Lung microvascular endothelial cell (primary cell): Measurements from ENCODE around the gene CEND1. TPM values are rescaled to one million over a fixed set of nuclear protein-coding genes. Genes with fewer than 3 reads are reported as not detected.
A peak's percentile ranks its signal among the peaks of the same experiment; 100 is the strongest.

Experiments
- DNase-seq, 2 donors: peaks; one replicate each; pipeline versions ENCODE4 v3.0.0 to v3.0.0-alpha.2; 2010; ENCODE audit warnings: low read depth in 2 of 2
- total RNA-seq: library from RNA; depleted of rRNA; stranded (reverse); fragments of >200 nt; gene quantifications from 2 replicates; pipeline ENCODE4 v1.2.1, GENCODE V29; 2014

CEND1 gene
- total RNA-seq, 1 donor from 2014 or later: under 0.01 TPM

DNA sequence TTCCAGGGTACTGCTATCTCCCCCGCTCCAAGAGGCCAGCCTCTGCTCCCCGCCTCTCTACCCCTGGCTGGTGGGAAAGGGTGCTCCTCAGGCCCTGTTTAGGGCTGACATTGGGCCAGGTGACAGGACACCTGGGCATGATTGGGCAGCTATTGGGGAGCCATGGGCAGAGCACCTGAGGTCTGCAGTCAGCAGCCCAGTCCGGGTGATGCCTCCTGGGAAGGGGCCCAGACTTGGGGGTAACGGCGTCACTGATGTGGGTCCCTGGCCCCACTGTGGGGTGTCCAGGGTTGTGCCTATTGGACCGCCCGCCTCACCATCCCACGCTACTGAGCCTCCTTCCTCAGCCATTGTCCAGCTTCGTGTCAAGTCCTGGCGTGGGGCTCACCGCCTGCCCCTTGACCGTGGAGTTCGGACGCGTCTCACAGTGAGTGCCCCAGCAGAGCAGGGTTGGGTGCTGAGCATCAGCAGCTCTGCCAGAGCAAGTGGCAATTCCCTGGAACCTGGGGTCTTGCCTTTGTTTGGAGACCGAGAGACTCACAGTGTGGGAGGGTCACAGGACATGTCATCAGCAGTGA, 9.8 kb downstream of the CEND1 start:
- no peak for DNase-seq

GRCh38 chr11:778976-779954, 10.6 kb downstream of the CEND1 start:
- no peak for DNase-seq

- DNase-seq: peak; percentile 87 to 92
Measured at GRCh38 chr11:777288-778255, 12.3 kb downstream of the CEND1 start, which contains the start of gene GATD1. GATD1 (minus strand) TSS chr11:777487; CDS start chr11:777462, 25 bp downstream.

DNA sequence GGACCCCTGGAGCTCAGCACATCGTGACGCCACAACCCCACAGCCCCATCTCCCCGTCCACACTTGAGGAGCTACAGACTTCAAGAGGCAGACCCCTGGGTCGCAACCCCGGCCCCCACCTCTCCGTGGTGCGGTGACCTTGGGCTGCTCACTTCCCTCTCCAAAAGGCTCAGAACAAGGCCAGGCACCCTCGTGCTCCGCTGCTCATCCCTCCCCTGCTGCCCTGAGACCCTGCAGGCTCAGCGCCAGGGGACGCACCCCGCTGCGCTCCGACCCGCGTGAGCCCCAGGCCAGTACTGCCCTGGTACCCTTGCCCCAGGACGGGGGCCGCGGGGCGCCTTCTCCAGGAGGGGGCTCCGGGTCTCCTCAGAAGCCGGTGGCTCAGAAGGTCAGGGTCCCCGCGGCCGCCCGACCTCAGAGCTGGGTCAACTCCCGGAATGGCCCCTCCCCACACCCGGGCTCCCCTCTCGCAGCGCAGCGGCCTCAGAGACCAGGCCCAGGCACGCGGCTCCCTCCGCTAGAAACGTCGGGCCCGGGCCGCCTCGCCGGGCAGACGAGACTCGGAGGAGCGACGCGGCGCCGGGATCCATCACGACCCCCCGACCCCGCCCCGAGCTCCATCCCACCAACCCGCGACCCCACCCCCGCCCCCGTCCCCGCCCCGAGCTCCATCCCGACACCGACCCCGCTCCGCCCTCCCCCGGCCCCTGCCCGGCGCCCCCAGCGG, 13.2 kb downstream of the CEND1 start:
- DNase-seq: peak; percentile 40 to 50

GRCh38 chr11:776263-776560, 13.7 kb downstream of the CEND1 start:
- no peak for DNase-seq

DNA sequence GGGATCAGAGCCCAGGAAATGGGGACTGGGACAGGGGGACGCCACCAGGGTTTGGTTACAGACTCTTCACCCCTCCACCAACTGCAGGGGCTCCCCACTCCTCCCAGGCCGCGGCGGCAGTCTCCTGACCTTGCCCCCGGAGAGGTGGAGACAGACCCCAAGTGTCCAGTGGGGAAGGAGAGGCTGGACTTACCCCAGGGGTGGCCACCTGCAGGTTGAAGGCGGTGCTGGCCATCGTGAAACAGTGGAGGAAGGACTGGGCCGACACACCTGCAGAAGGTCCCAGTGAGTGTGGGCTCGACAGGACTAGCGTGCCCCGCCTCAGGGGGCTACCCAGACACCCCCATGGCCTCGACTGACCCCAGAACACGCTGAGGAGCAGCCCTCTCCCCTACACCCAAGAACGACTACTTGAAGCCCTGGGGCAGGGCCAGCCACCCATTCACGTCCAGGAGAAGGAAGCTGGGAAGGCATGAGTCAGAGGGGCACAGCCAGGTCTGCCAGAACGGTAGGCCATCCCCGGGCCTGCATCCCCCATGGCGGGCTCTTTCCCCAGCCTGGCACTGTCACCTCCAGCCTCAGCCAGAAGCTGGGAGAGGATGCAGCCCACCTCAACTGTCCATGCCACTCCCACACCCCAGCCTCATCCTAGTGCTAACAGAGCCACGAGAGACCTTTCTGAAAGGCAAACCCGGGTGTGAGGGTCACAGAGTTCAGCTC, 14.9 kb downstream of the CEND1 start:
- DNase-seq: peak in 1 of 2 donors; percentile 65

DNA sequence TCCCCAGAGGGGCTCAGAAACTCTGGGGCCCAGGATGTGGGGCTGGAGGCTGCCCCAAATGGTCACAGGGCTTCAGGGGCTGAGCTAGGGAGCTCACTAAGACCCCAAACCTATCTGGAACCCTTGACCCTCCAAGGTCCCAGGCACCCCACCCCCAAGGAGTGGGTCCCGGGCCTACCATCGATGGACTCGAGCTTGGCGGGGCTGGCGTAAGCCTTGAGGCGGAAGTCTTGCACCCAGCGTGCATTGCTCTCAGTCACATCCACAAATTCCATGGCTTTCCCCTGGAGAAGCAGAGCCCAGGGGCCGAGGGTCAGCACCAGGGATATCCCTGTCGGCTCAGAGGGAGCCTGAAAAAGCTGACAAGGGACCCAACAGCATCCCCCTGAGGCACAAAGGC, 16.1 kb downstream of the CEND1 start:
- no peak for DNase-seq

- no peak for DNase-seq
Measured at GRCh38 chr11:773425-773824, 16.5 kb downstream of the CEND1 start.

GRCh38 chr11:772429-773390, 17.2 kb downstream of the CEND1 start:
- DNase-seq: no peak

GRCh38 chr11:771617-772204, 18.2 kb downstream of the CEND1 start:
- no peak for DNase-seq

- no peak for DNase-seq
Measured at GRCh38 chr11:770642-771616, 19.0 kb downstream of the CEND1 start.

DNA sequence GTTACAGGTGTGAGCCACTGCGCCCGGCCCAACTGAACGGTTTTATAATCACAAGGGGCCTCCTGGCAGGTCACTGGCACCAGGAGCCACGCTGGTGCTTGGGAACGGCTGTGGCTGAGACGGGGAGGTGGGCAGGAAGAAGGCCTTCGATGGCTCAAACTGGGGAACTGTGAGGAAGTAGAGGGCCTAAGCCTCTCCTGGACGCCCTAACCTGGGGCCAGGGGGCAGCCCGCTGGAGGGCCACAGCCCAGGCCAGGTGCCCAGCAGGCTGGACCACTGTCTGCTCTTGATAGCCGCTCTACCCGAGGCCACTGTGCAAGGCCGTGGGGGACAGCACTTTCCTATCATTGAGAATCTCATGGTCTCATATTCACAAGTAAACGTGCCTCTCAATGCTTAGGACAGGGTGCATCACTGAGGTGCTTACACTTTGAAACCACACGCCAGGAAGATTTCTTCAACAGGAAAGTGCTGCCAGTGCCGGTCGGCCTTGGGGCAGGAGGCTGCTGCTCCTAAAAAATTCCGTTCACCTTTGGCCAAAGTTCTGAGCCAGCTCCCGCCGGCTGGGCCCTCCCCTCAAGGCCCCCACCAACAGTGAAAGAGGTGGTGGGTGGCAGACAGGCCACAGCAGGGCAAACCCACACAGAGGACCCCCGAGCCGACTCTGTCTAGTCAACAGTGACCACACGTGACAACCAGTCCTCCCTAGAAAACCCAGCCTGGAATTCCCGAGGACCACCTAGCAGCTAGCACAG, 19.8 kb downstream of the CEND1 start:
- no peak for DNase-seq

- no peak for DNase-seq
Measured at GRCh38 chr11:767238-767637, 22.7 kb downstream of the CEND1 start.

- no peak for DNase-seq
Measured at GRCh38 chr11:766936-767210, 23.0 kb downstream of the CEND1 start.

DNA sequence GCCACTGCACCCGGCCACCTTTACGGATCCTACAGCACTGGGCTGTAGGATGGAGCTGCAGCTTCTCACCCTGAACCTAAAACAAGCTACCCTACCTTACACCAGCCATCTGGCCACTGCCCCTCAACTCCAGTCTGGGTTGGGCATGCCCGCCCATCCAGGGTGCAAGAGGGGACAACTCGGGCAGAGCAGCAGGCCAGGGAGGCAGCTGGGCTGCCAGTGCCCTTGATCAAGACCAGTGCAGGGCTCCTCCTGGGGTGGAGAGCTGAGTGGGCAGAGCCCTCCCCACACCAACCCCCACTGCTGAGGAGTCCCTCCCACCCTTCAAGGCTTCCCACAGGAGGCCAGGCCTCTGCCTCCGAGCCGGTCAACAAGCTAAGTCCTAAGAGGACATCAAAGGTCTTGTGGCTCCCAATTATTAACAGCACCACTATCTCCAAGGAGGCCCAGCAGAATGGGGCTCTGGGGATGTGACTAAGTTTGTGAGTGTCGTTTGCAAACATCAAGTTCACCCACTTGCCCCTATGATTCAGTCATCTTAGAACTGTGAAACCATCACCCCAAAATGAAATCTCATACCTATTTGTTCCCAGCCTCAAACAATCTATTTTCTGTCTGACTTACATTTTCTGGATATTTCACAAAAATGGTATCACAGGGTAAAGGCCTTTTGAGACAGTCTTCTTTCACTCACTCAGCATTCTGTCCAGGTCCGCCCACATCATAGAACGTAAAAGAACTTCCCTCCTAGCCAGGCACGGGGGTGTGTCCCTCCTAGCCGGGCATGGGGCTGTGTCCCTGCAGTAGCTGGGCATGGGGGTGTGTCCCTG, 23.6 kb downstream of the CEND1 start:
- DNase-seq: no peak

DNA sequence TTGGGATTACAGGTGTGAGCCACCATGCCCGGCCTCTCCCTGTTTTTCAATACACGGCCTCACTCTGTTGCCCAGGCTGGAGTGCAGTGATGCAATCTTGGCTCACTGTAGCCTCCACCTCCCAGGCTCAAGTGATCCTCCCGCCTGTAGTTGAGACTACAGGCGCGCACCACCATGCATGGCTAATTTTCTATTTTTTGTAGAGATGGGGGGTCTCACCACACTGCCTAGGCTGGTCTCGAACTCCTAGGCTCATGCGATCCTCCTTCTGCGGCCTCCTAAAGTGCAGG, 24.1 kb downstream of the CEND1 start:
- no peak for DNase-seq
